Colon (tissue), 2 donors: ENCODE measurements around the gene FGD5.

Source experiments
- FAIRE-seq: peaks from 2 replicates; lab custom pipeline; 2012; peaks lifted over from hg19 to GRCh38; lab: Jason Lieb, UNC
- donor health status: control.
- donor health status: control.

The FGD5 gene

DNA sequence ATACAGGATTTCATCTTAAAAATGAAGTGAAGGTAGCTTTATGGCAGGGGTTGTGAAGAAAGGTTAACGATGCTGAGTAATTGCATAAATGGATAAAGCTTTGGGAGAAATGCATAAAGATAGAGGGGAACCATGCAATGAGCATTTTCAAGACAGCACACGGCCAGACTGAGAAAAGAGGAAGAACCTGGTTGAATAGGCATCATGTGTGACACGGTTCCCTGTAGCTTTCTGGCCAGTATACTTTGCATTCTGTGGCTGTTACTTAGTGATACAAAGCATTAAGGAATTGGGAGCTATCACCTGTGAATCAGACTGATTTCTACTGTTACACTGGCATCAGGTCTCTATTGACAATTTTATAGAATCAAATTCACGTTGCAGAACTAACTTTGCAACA lies 161.9 kb downstream of the FGD5 start:
- FAIRE-seq, result no peak
